Psoas muscle (tissue), 8 donors: ENCODE measurements around the gene FOXP1. TPM values are rescaled to one million over a fixed set of nuclear protein-coding genes. Genes with fewer than 3 reads are reported as not detected.
"Not testable (repeated sequence)": the region's sequence is repeated elsewhere in the genome, so short reads cannot be mapped to it uniquely, and the experiment has no call there.

Source experiments
- ATAC-seq, 4 donors: fragments of 200-7000 bp; cut with Tn5 transposase; one replicate each; pipeline ENCODE4 v1.9.1; 2020; ENCODE audit warnings: moderate library complexity in 3 of 4, mild to moderate bottlenecking in 2 of 4
- DNase-seq, 2 donors: peaks; one replicate each; pipeline ENCODE4 v3.0.0-alpha.2; 2020
- H3K27ac ChIP-seq: fragments of 200-600 bp; one replicate; pipeline ENCODE4 v1.8.0; 2022
- H3K27me3 ChIP-seq, 3 donors: fragments of 200-600 bp in 1 of 3; one replicate each; pipeline versions ENCODE4 v1.6.1 to v1.8.0; 2013 to 2022; ENCODE audit warnings: low read length in 2 of 3, mild to moderate bottlenecking in 2 of 3, moderate library complexity in 1 of 3; ENCODE audit not compliant: insufficient read depth in 3 of 3
- H3K36me3 ChIP-seq, 2 donors: fragments of 200-600 bp in 1 of 2; one replicate each; pipeline versions ENCODE4 v1.6.1 to v1.8.0; 2013 to 2022; ENCODE audit warnings: low read depth in 1 of 2, mild to moderate bottlenecking in 1 of 2, moderate library complexity in 1 of 2; ENCODE audit not compliant: insufficient read depth in 1 of 2
- H3K4me1 ChIP-seq: fragments of 200-600 bp; one replicate; pipeline ENCODE4 v1.8.0; 2022
- H3K4me3 ChIP-seq: fragments of 200-600 bp; one replicate; pipeline ENCODE4 v1.8.0; 2022; ENCODE audit warnings: mild to moderate bottlenecking
- H3K9me3 ChIP-seq: fragments of 200-600 bp; one replicate; pipeline ENCODE4 v1.8.0; 2022
- WGBS, 3 donors: extraction: QIAGEN DNeasy Blood & Tissue Kit; methylation state at CpG; one replicate each; pipeline versions ENCODE4 v1.1.6 to v1.1.7; 2013; 5-methylcytosine and 5-hydroxymethylcytosine counted together
- intact Hi-C, 2 donors: fragments of 100-400 bp; cut with DNase I; formaldehyde crosslinking; loops; one replicate each; pipeline versions ENCODE4 v1.11.0 to v1.14.2; 2022
- polyA plus RNA-seq, 3 donors: library from polyadenylated mRNA; stranded (reverse); fragments of 200-250 nt; gene quantifications; one replicate each; pipeline ENCODE4 v1.2.3, GENCODE V29; 2013
- total RNA-seq, 4 donors: library from RNA; stranded (reverse); fragmentation: NEBNext Ultra II Directional in 2 of 4; extraction: Animal tissue kit (Norgen Biotek cat#: 25700) in 2 of 4; gene quantifications; one replicate each; pipeline versions ENCODE4 v1.2.1 to v1.2.4, GENCODE V29; 2021 to 2023
- TF ChIP-seq, protein P1 (sequence below): fragments of 200-600 bp; IDR thresholded peaks from one replicate; pipeline ENCODE4 v1.8.0; 2022; ENCODE audit warnings: antibody characterized with exemption
- donor health status: healthy with polysubstance abuse.
- donor health status: DM: no; HTN: no; CAD: no; lungs with moderate emphysema.
- donor health status: Bipolar disorder and iron deficiency.
- donor health status: healthy.
- donor health status: DM: yes; HTN: yes; CAD: no.
- donor health status: DM: no; HTN: no; CAD: no.
- donor health status: DM: no; HTN: no; CAD: no.
- donor health status: DM: yes; HTN: yes; CAD: no.

FOXP1 gene
- total and polyA plus RNA-seq, 7 donors = 2.6 to 26.4 (median 15.4) TPM

- Histone ChIP-seq H3K4me3 (no peak overlapping the region), H3K27me3 (no peaks in the 10 kb centered on the region), H3K9me3 (no peaks in the 10 kb centered on the region), H3K27ac (no peak overlapping the region), H3K4me1 (no peaks in the 10 kb centered on the region), H3K36me3 (peaks cover 4 to 12% of the 10 kb centered on the region in 2 donors)
- intact Hi-C loops = no loop called here
- 70 to 76% (median 71%) methylated on average over 4 of the region's 4 CpGs for WGBS, 3 donors
- DNase-seq (no peak), ATAC-seq (no peak)
- TF ChIP-seq, protein P1, sequence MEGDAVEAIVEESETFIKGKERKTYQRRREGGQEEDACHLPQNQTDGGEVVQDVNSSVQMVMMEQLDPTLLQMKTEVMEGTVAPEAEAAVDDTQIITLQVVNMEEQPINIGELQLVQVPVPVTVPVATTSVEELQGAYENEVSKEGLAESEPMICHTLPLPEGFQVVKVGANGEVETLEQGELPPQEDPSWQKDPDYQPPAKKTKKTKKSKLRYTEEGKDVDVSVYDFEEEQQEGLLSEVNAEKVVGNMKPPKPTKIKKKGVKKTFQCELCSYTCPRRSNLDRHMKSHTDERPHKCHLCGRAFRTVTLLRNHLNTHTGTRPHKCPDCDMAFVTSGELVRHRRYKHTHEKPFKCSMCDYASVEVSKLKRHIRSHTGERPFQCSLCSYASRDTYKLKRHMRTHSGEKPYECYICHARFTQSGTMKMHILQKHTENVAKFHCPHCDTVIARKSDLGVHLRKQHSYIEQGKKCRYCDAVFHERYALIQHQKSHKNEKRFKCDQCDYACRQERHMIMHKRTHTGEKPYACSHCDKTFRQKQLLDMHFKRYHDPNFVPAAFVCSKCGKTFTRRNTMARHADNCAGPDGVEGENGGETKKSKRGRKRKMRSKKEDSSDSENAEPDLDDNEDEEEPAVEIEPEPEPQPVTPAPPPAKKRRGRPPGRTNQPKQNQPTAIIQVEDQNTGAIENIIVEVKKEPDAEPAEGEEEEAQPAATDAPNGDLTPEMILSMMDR = no peak
Measured at GRCh38 chr3:71018799-71019198, 564.7 kb downstream of the FOXP1 start.

DNA sequence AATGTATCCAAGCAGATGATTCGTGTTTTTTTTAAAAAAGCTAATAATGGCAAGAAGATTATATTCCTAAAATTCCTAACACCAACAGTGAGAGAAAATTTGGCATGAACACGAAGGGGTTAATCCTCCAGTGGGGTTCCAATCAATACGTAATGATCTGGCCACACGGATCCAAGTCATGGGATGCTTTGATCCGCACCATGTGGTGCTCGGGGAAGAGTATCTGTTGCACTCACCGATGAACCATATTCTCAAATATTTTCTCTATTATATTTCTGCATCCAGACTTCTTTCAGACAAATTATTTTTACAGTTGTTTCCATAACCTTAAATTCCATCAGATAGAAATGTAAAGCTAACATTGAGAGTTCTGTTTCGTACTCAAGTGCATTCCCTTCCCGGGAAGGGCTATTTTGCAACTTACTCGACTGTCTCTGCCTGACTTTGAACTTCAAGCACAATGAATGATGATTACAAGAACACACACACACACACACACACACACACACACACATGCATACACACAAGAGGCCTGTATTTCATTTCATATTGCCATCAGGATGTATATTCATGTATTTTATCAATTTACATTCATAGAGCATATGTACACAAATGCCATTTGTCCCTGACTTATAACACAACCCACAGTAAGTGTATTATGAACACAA, 567.2 kb downstream of the FOXP1 start:
- no peak overlapping the region for H3K4me3 ChIP-seq
- no peak for ATAC-seq
- H3K36me3 ChIP-seq = peaks cover 4 to 12% of the 10 kb centered on the region in 2 donors
- intact Hi-C loops = no loop called here
- TF ChIP-seq, protein P1 = no peak
- no peaks in the 10 kb centered on the region for H3K4me1 ChIP-seq
- no peak for DNase-seq
- H3K27ac ChIP-seq = no peak overlapping the region
- WGBS, 3 donors = 50 to 63% (median 54%) methylated on average over 10 of the region's 10 CpGs
- no peaks in the 10 kb centered on the region for H3K27me3 ChIP-seq
- H3K9me3 ChIP-seq = no peaks in the 10 kb centered on the region

DNA sequence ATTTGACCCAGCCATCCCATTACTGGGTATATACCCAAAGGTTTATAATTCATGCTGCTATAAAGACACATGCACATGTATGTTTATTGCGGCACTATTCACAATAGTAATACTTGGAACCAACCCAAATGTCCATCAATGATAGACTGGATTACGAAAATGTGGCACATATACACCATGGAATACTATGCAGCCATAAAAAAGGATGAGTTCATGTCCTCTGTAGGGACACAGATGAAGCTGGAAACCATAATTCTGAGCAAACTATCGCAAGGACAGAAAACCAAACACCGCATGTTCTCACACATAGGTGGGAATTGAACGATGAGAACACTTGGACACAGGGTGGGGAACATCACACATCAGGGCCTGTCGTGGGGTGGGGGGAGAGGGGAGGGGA, 568.9 kb downstream of the FOXP1 start:
- not testable (repeated sequence) for DNase-seq, H3K4me3 ChIP-seq, H3K27ac ChIP-seq, H3K9me3 ChIP-seq, H3K27me3 ChIP-seq, ATAC-seq, H3K4me1 ChIP-seq
- 96 to 98% (median 98%) methylated on average over 6 of the region's 6 CpGs for WGBS, 3 donors
- peaks cover 4 to 12% of the 10 kb centered on the region in 2 donors for H3K36me3 ChIP-seq
- intact Hi-C loops = loop anchor here in 1 of 2 donors (5.0 kb wide), 1 partner anchor 573 kb away; no protein-coding TSS in a partner anchor

DNA sequence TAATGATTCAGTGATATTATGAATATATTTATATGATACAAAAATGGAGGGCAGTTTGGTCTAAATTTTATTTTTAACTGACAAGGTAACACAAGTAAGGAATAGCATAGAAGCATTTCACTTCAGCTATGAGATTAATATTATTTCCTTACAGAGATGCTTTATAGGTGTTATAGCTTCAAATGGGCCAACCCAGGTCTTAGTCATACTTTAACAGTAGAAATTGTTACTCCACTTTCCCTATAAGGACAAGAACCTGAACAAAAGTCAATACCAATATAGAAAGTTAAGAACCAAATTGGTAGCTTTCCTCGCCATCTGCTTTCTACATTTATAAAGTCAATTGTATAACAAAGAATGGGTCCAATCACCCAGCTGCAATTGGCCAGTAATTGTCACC, 570.6 kb downstream of the FOXP1 start:
- Histone ChIP-seq H3K4me1 (peaks cover 9% of the 10 kb centered on the region), H3K27ac (no peak overlapping the region), H3K27me3 (no peaks in the 10 kb centered on the region), H3K4me3 (no peak overlapping the region), H3K9me3 (no peaks in the 10 kb centered on the region), H3K36me3 (peaks cover 4 to 12% of the 10 kb centered on the region in 2 donors)
- ATAC-seq (no peak), DNase-seq (no peak)
- TF ChIP-seq, protein P1 = no peak
- intact Hi-C loops = loop anchor here in 1 of 2 donors (5.0 kb wide), 1 partner anchor 574 kb away; no protein-coding TSS in a partner anchor
- 99 to 100% (median 100%) methylated on average over 1 of the region's 1 CpG for WGBS, 3 donors

DNA sequence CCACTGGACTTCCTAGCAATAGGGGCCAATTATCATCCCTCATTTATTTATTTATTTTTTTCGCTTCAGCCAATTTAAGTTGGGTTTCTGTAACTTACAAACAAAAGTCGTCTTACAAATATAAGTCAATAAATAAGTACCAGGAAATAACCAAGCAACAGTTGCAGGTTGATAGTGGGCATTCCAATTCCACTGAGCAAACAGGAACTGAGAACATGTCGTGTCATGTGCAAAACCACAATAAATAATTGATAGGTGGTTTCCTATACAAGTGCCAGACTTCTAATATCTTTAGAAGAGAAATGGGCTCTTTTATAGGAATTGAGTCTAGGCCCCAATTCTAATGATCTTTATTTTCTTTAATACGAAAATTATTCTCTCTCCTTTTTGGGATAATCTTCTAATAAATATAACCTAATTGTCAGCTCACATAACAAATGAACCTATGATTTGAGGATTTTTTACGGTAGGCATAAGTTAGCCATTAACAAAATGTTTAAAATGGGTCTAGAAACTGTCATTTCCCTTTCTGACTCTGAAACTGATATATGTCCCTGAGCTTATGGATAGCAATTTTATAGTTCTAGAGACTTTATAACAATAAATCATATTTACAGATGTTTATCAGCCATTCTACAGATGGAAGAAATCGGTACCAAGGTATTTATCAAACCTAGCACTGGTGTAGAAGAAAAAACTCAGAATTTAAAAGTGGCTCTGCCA, 571.8 kb downstream of the FOXP1 start:
- ATAC-seq = no peak
- intact Hi-C loops = loop anchor here in 1 of 2 donors (5.0 kb wide), 1 partner anchor 576 kb away; no protein-coding TSS in a partner anchor
- no peaks in the 10 kb centered on the region for H3K27me3 ChIP-seq
- TF ChIP-seq, protein P1 = no peak
- DNase-seq = no peak
- H3K4me1 ChIP-seq = peaks cover 18% of the 10 kb centered on the region
- H3K9me3 ChIP-seq = no peaks in the 10 kb centered on the region
- 87 to 92% (median 90%) methylated on average over 6 of the region's 6 CpGs for WGBS, 3 donors
- peaks cover 4 to 12% of the 10 kb centered on the region in 2 donors for H3K36me3 ChIP-seq
- no peak overlapping the region for H3K4me3 ChIP-seq
- H3K27ac ChIP-seq = no peak overlapping the region
